HG03575 (cell line): ENCODE measurements around the gene GRM5.
"Not testable (repeated sequence)": the region's sequence is repeated elsewhere in the genome, so short reads cannot be mapped to it uniquely, and the experiment has no call there.

Experiments used
- ATAC-seq: cut with Tn5 transposase; IDR thresholded peaks from one replicate; pipeline ENCODE4 v1.9.1; 2021; ENCODE audit not compliant: unreplicated experiment, insufficient number of reproducible peaks, low FRiP score; ENCODE audit errors: extremely low read depth

Gene GRM5

GRCh38 chr11:89065651-89066201 is at the start of gene GRM5:
Gene GRM5 (minus strand): TSS chr11:89065982. CDS start chr11:89047872, 18,110 bp downstream.
- ATAC-seq, result not testable (repeated sequence)

GRCh38 chr11:89097956-89098355 is 32.2 kb upstream of the GRM5 start:
- ATAC-seq, result not testable (repeated sequence)

- ATAC-seq, result not testable (repeated sequence)
Measured at GRCh38 chr11:89093806-89094205, 28.0 kb upstream of the GRM5 start.

- not testable (repeated sequence) for ATAC-seq
Measured at GRCh38 chr11:89084951-89085350, 19.2 kb upstream of the GRM5 start.

GRCh38 chr11:89070911-89071310 is 5.1 kb upstream of the GRM5 start:
- ATAC-seq, result not testable (repeated sequence)

- ATAC-seq, result no peak
Measured at GRCh38 chr11:89067264-89067663, 1.5 kb upstream of the GRM5 start.

- no peak for ATAC-seq
Measured at GRCh38 chr11:89065066-89065465, 716 bp downstream of the GRM5 start.

GRCh38 chr11:89063481-89063951 is 2.3 kb downstream of the GRM5 start:
- ATAC-seq, result not testable (repeated sequence)

GRCh38 chr11:89062771-89063298 is 2.9 kb downstream of the GRM5 start:
- ATAC-seq, result not testable (repeated sequence)

- ATAC-seq, result not testable (repeated sequence)
Measured at GRCh38 chr11:89061839-89062238, 3.9 kb downstream of the GRM5 start.

GRCh38 chr11:89057406-89057805 is 8.4 kb downstream of the GRM5 start:
- ATAC-seq, result not testable (repeated sequence)

GRCh38 chr11:89052220-89052619 is 13.6 kb downstream of the GRM5 start:
- ATAC-seq, result no peak

- ATAC-seq, result not testable (repeated sequence)
Measured at GRCh38 chr11:89047159-89047558, 18.6 kb downstream of the GRM5 start.

GRCh38 chr11:89043861-89044588 is 21.8 kb downstream of the GRM5 start:
- ATAC-seq, result not testable (repeated sequence)

GRCh38 chr11:89029671-89030070 is 36.1 kb downstream of the GRM5 start:
- not testable (repeated sequence) for ATAC-seq

- ATAC-seq, result no peak
Measured at GRCh38 chr11:89021339-89021738, 44.4 kb downstream of the GRM5 start.

- not testable (repeated sequence) for ATAC-seq
Measured at GRCh38 chr11:89019827-89020547, 45.8 kb downstream of the GRM5 start.

- no peak for ATAC-seq
Measured at GRCh38 chr11:89016214-89016613, 49.6 kb downstream of the GRM5 start.

- ATAC-seq, result no peak
Measured at GRCh38 chr11:89015614-89016013, 50.2 kb downstream of the GRM5 start.
